CD4-positive, alpha-beta T cell (primary cell): ENCODE data around the gene TRAK2. TPM values are rescaled to one million over a fixed set of nuclear protein-coding genes. Genes with fewer than 3 reads are reported as not detected.
A peak's percentile ranks its signal among the peaks of the same experiment; 100 is the strongest.

Experiments used
- ATAC-seq: fragments of 200-7000 bp; cut with Tn5 transposase; one replicate; pipeline ENCODE4 v1.10.0; 2022; ENCODE audit warnings: mild to moderate bottlenecking; ENCODE audit not compliant: poor library complexity
- CTCF ChIA-PET: fragments of 350-600 bp; sonication (Branson Sonifier 250); formaldehyde crosslinking; loops from one replicate; lab custom pipeline; 2021; ENCODE audit warnings: antibody characterized with exemption, inconsistent platforms; lab: Charles Lee
- POLR2A ChIA-PET: fragments of 350-600 bp; sonication (Branson Sonifier 250); formaldehyde crosslinking; loops from one replicate; lab custom pipeline; 2021; ENCODE audit warnings: antibody characterized with exemption, inconsistent platforms; lab: Charles Lee
- DNase-seq, 14 experiments: peaks; one replicate each; pipeline ENCODE4 v3.0.0-alpha.2; 2013 to 2020; ENCODE audit warnings: mixed read lengths in 2 of 14
- H3K27ac ChIP-seq, 2 donors: one replicate each; pipeline versions ENCODE4 v1.5.1 to v1.7.0; 2013; ENCODE audit warnings: low read length in 2 of 2, low read depth in 1 of 2, mild to moderate bottlenecking in 1 of 2
- H3K27me3 ChIP-seq, 2 experiments: 1 replicate in 1 of 2; 2 replicates in 1 of 2; pipeline versions ENCODE4 v1.6.1 to v1.7.0; 2013; ENCODE audit warnings: low read length in 2 of 2, control low read depth in 1 of 2, mild to moderate bottlenecking in 1 of 2, moderate library complexity in 1 of 2; ENCODE audit not compliant: insufficient read depth in 2 of 2, control insufficient read depth in 1 of 2
- H3K36me3 ChIP-seq: one replicate; pipeline ENCODE4 v1.6.1; 2013; ENCODE audit warnings: low read length, control low read depth; ENCODE audit not compliant: insufficient read depth
- H3K4me1 ChIP-seq: one replicate; pipeline ENCODE4 v1.6.1; 2013; ENCODE audit warnings: low read length, control low read depth; ENCODE audit not compliant: insufficient read depth
- H3K4me3 ChIP-seq: one replicate; pipeline ENCODE4 v1.5.1; 2013; ENCODE audit warnings: mild to moderate bottlenecking, low read length, moderate library complexity
- H3K9me3 ChIP-seq, 2 experiments: 1 replicate in 1 of 2; 2 replicates in 1 of 2; pipeline versions ENCODE4 v1.6.1 to v1.7.0; 2013; ENCODE audit warnings: low read length in 2 of 2, mild to moderate bottlenecking in 2 of 2, control low read depth in 1 of 2, moderate library complexity in 1 of 2; ENCODE audit not compliant: control insufficient read depth in 1 of 2, insufficient read depth in 1 of 2
- H3K27ac Mint-ChIP-seq: one replicate; pipeline ENCODE4 v1.8.0; 2020; ENCODE audit warnings: mixed read lengths
- H3K27me3 Mint-ChIP-seq: one replicate; pipeline ENCODE4 v1.8.0; 2021; ENCODE audit warnings: mixed read lengths
- H3K36me3 Mint-ChIP-seq: one replicate; pipeline ENCODE4 v1.8.0; 2021; ENCODE audit warnings: low read depth, mixed read lengths
- H3K4me1 Mint-ChIP-seq: one replicate; pipeline ENCODE4 v1.8.0; 2021; ENCODE audit warnings: low read depth, mixed read lengths
- H3K4me3 Mint-ChIP-seq: one replicate; pipeline ENCODE4 v1.8.0; 2020; ENCODE audit warnings: mild to moderate bottlenecking, mixed read lengths
- H3K9me3 Mint-ChIP-seq: one replicate; pipeline ENCODE4 v1.8.0; 2020; ENCODE audit warnings: mixed read lengths
- CTCF ChIP-seq: fragments of 200-600 bp; IDR thresholded peaks from one replicate; pipeline ENCODE4 v1.8.0; 2022; ENCODE audit warnings: antibody characterized with exemption, mild to moderate bottlenecking
- intact Hi-C, 2 experiments: fragments of 100-400 bp; cut with DNase I in 1 of 2; cut with micrococcal nuclease in 1 of 2; formaldehyde crosslinking; loops; one replicate each; pipeline versions ENCODE4 v1.15.1 to v1.9.0; 2023 to 2025; cut with DNase I, micrococcal nuclease
- total RNA-seq, 174 experiments: library from RNA in 2 of 174; stranded (reverse) in 2 of 174; gene quantifications; one replicate each; pipeline ENCODE4 v1.2.3 and lab custom pipeline; 2021 to 2026

Gene TRAK2
- total RNA-seq, 2 experiments from 2014 or later = 32.5 to 35.6 TPM

DNA sequence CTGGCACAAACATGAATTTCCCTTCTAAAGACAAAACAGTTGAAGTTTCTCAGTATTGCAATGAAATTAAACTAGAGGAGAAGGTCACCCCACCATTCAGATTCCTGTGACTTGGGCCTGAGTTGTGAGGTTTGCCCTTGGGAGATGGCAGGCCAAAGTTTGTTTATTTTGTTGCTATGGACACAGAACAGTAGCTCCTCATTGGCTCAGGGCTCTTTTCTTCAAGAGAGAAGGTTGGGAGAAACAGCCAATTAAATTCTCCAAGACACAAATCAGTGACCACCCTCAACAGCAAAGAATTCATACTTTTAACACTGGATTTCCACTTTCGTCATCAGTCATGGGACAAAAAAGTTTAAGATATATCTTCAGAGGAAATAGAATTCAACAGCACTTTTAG lies 94.0 kb downstream of the TRAK2 start, which contains the start of gene FLACC1:
Gene FLACC1 (minus strand): TSS at position 125 of the 400 bp plus-strand sequence. CDS start 5,941 bp downstream, outside the sequence.
- ATAC-seq = no peak
- Mint-ChIP-seq H3K9me3 (no peaks in the 10 kb centered on the region), H3K36me3 (peaks cover 15% of the 10 kb centered on the region), H3K4me1 (peaks cover 19% of the 10 kb centered on the region), H3K27me3 (no peaks in the 10 kb centered on the region), H3K4me3 (no peak within 1 kb of the TSS), H3K27ac (no peak within 1 kb of the TSS)
- Histone ChIP-seq H3K27me3 (no peaks in the 10 kb centered on the region), H3K9me3 (no peaks in the 10 kb centered on the region), H3K4me3 (no peak within 1 kb of the TSS), H3K27ac (no peak within 1 kb of the TSS), H3K4me1 (peaks cover under 1% of the 10 kb centered on the region), H3K36me3 (no peaks in the 10 kb centered on the region)
- ChIA-PET POLR2A (no interaction called here), CTCF (interaction anchor here (1.0 to 1.2 kb wide), 3 partner anchors 80 to 131 kb away, joined by 3 read pairs; no protein-coding TSS in a partner anchor)
- TF ChIP-seq CTCF = no peak
- DNase-seq = peak in 3 of 14 experiments; percentile 9 to 30 (median 18)
- intact Hi-C loops = loop anchor here in 1 of 2 experiments (5.0 kb wide), 1 partner anchor 45 kb away; no protein-coding TSS in a partner anchor

DNA sequence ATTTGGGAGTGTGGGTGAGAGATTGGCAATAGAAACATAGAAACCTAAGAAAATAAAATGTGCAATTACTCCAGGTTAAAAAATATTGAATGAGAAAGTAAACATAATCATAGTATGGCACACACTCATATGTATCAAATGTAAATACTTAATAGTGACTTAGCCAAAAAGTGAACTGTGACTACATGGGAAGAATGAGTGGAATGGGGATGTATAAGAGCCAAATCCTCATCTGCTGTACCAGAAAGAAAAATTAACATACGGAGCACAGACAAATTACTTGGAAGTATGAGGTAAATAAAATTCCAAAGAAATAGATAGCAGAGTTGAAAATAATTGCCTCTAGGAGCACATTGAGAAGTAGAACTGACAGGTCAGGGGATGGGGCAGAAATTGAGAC lies 98.1 kb downstream of the TRAK2 start:
- H3K36me3 ChIP-seq = peaks cover 8% of the 10 kb centered on the region
- ChIA-PET CTCF (no interaction called here), POLR2A (no interaction called here)
- no peak overlapping the region for H3K4me3 ChIP-seq
- no peaks in the 10 kb centered on the region for H3K27me3 ChIP-seq
- no peak overlapping the region for H3K27ac ChIP-seq
- Mint-ChIP-seq H3K36me3 (peaks cover 12% of the 10 kb centered on the region), H3K27ac (no peak overlapping the region), H3K27me3 (no peaks in the 10 kb centered on the region), H3K9me3 (no peaks in the 10 kb centered on the region), H3K4me3 (no peak overlapping the region), H3K4me1 (no peaks in the 10 kb centered on the region)
- DNase-seq (no peak), ATAC-seq (no peak)
- no peaks in the 10 kb centered on the region for H3K4me1 ChIP-seq
- intact Hi-C loops = no loop called here
- no peak for TF ChIP-seq CTCF
- no peaks in the 10 kb centered on the region for H3K9me3 ChIP-seq

DNA sequence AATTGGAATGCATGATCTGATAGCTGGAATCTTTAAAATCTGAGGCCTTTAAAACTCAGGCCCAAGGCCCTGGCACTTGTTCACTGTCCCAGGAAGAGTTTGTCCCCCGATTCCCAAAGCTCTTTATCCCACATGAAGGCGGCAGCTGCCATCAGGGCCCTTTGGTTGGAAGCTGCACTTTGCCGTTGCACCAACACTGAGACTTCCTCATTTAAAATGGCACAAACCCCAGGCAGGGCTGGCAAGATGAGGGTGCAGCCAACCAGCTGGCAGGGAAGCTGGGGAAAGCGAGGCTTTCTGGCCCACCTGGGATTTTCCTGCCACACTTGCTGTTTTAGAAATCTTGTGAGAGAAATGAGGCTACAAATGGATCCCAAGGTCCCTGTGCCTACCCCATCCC lies 100.4 kb downstream of the TRAK2 start:
- Histone ChIP-seq H3K4me3 (no peak overlapping the region), H3K4me1 (no peaks in the 10 kb centered on the region), H3K27ac (no peak overlapping the region), H3K36me3 (peaks cover 12% of the 10 kb centered on the region), H3K9me3 (no peaks in the 10 kb centered on the region), H3K27me3 (no peaks in the 10 kb centered on the region)
- no peaks in the 10 kb centered on the region for H3K27me3 Mint-ChIP-seq
- no peak for TF ChIP-seq CTCF
- ATAC-seq = no peak
- intact Hi-C loops = no loop called here
- H3K27ac Mint-ChIP-seq = no peak overlapping the region
- POLR2A ChIA-PET = no interaction called here
- peaks cover 19% of the 10 kb centered on the region for H3K36me3 Mint-ChIP-seq
- DNase-seq = no peak
- no peaks in the 10 kb centered on the region for H3K4me1 Mint-ChIP-seq
- H3K4me3 Mint-ChIP-seq = no peak overlapping the region
- CTCF ChIA-PET = no interaction called here
- no peaks in the 10 kb centered on the region for H3K9me3 Mint-ChIP-seq
